Thyroid gland (tissue), 4 donors: ENCODE results near the gene KLHL17. TPM values are rescaled to one million over a fixed set of nuclear protein-coding genes. Genes with fewer than 3 reads are reported as not detected.
A peak's percentile ranks its signal among the peaks of the same experiment; 100 is the strongest.

Experiments used
- DNase-seq, 2 donors: peaks; one replicate each; pipeline ENCODE4 v3.0.0-alpha.2; 2019
- H3K27ac ChIP-seq, 3 donors: fragments of 200-600 bp; sonication (generic); 1 replicate in 2 of 3; 2 replicates in 1 of 3; pipeline ENCODE4 v1.5.1; 2016 to 2019; ENCODE audit warnings: mild to moderate bottlenecking in 1 of 3, moderate library complexity in 1 of 3
- H3K27me3 ChIP-seq: fragments of 200-600 bp; sonication (generic); one replicate; pipeline ENCODE4 v1.5.1; 2019
- H3K36me3 ChIP-seq, 2 donors: fragments of 200-600 bp; sonication (generic); one replicate each; pipeline ENCODE4 v1.5.1; 2016 to 2019
- H3K4me1 ChIP-seq, 2 donors: fragments of 200-600 bp; sonication (generic); one replicate each; pipeline ENCODE4 v1.5.1; 2017 to 2019
- H3K4me3 ChIP-seq, 3 donors: fragments of 200-600 bp; sonication (generic); replicated peaks in 1 of 3; 1 replicate in 2 of 3; 2 replicates in 1 of 3; pipeline ENCODE4 v1.5.1; 2016; ENCODE audit warnings: mild to moderate bottlenecking in 1 of 3
- H3K9me3 ChIP-seq: fragments of 200-600 bp; sonication (generic); one replicate; pipeline ENCODE4 v1.5.1; 2017
- POLR2A ChIP-seq, 2 donors: fragments of 450-650 bp; IDR thresholded peaks; one replicate each; pipeline ENCODE4 v1.6.1; 2017; ENCODE audit warnings: antibody characterized with exemption in 2 of 2, mild to moderate bottlenecking in 2 of 2, moderate library complexity in 1 of 2
- WGBS, 2 donors: methylation state at CpG; one replicate each; pipeline ENCODE4 v1.1.5; 2017; 5-methylcytosine and 5-hydroxymethylcytosine counted together
- intact Hi-C: fragments of 100-400 bp; cut with DNase I; formaldehyde crosslinking; loops from one replicate; pipeline ENCODE4 v1.15.1; 2023
- total RNA-seq, 4 donors: library from RNA; depleted of rRNA; stranded (reverse); fragments of >200 nt; gene quantifications; one replicate each; pipeline ENCODE4 v1.2.3, GENCODE V29; 2016
- TF ChIP-seq, protein P1 (sequence below), 6 experiments: fragments of 200-600 bp in 3 of 6; fragments of 450-650 bp in 3 of 6; sonication (generic) in 3 of 6; IDR thresholded peaks; one replicate each; pipeline ENCODE4 v1.5.1; 2016 to 2019; ENCODE audit warnings: antibody characterized with exemption in 6 of 6, mild to moderate bottlenecking in 2 of 6, inconsistent platforms in 1 of 6, moderate library complexity in 1 of 6

KLHL17 gene
- total RNA-seq, 4 donors from 2014 or later = 3.4 to 10.9 (median 10.3) TPM

DNA sequence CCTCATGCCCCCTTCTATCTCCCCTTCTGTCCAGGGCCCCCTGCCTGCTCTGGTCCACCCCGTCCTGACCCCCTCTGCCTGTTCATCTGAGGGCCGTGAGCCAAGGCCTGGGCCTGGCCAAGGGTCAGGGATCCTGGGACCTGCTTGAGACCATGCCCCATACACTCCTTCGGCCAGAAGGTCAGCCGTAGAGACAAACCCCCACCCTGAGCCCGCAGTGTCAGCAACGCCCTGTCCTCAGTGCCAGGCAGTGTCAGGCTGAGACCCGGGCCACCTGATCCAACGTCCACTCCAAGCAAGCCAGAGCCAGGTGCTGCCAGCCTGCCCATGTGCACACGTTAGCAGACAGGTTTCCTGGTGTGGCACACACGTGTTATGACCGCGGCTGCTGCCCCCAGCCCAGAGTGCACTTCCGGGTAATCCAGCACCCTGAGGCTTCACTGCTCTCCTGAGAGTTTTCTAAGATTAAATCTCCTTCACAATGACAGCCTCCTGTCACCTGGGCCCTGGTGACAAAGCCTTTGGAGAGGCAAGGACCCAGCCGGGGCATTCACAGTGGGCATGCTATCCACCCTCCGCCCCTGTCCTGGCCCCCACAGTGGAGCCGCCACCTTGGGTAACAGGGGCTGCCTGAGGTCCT is 46.8 kb upstream of the KLHL17 start:
- no peaks in the 10 kb centered on the region for H3K9me3 ChIP-seq
- H3K4me1 ChIP-seq = peaks cover 0 to 10% of the 10 kb centered on the region in 2 donors
- H3K27ac ChIP-seq = no peak overlapping the region
- no peak overlapping the region for H3K4me3 ChIP-seq
- H3K27me3 ChIP-seq = no peaks in the 10 kb centered on the region
- intact Hi-C loops = no loop called here
- DNase-seq = peak in 1 of 2 donors; percentile 0
- TF ChIP-seq, protein P1, sequence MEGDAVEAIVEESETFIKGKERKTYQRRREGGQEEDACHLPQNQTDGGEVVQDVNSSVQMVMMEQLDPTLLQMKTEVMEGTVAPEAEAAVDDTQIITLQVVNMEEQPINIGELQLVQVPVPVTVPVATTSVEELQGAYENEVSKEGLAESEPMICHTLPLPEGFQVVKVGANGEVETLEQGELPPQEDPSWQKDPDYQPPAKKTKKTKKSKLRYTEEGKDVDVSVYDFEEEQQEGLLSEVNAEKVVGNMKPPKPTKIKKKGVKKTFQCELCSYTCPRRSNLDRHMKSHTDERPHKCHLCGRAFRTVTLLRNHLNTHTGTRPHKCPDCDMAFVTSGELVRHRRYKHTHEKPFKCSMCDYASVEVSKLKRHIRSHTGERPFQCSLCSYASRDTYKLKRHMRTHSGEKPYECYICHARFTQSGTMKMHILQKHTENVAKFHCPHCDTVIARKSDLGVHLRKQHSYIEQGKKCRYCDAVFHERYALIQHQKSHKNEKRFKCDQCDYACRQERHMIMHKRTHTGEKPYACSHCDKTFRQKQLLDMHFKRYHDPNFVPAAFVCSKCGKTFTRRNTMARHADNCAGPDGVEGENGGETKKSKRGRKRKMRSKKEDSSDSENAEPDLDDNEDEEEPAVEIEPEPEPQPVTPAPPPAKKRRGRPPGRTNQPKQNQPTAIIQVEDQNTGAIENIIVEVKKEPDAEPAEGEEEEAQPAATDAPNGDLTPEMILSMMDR (IDR thresholded peaks at IDR 0.05) = no peak
- TF ChIP-seq POLR2A (IDR thresholded peaks at IDR 0.05) = no peak
- no peaks in the 10 kb centered on the region for H3K36me3 ChIP-seq
- 55 to 63% methylated on average over 9 to 15 of the region's 16 CpGs for WGBS, 2 donors

GRCh38 chr1:914131-914890 is 46.1 kb upstream of the KLHL17 start:
- intact Hi-C loops = no loop called here
- H3K27ac ChIP-seq = no peak overlapping the region
- peak in 1 of 2 donors; percentile 0 for DNase-seq
- peaks cover 0 to 10% of the 10 kb centered on the region in 2 donors for H3K4me1 ChIP-seq
- no peaks in the 10 kb centered on the region for H3K27me3 ChIP-seq
- WGBS, 2 donors = 80 to 86% methylated on average over 13 to 21 of the region's 21 CpGs
- no peak overlapping the region for H3K4me3 ChIP-seq
- no peaks in the 10 kb centered on the region for H3K36me3 ChIP-seq
- no peaks in the 10 kb centered on the region for H3K9me3 ChIP-seq
- TF ChIP-seq, protein P1 (IDR thresholded peaks at IDR 0.05) = no peak
- no peak for TF ChIP-seq POLR2A (IDR thresholded peaks at IDR 0.05)

- H3K36me3 ChIP-seq = no peaks in the 10 kb centered on the region
- intact Hi-C loops = no loop called here
- H3K4me1 ChIP-seq = peaks cover 0 to 11% of the 10 kb centered on the region in 2 donors
- DNase-seq = no peak
- no peak overlapping the region for H3K27ac ChIP-seq
- no peaks in the 10 kb centered on the region for H3K9me3 ChIP-seq
- H3K4me3 ChIP-seq = no peak overlapping the region
- no peaks in the 10 kb centered on the region for H3K27me3 ChIP-seq
- no peak for TF ChIP-seq POLR2A (IDR thresholded peaks at IDR 0.05)
- TF ChIP-seq, protein P1 (IDR thresholded peaks at IDR 0.05) = no peak
- 72 to 84% methylated on average over 6 of the region's 6 CpGs for WGBS, 2 donors
These were observed 45.5 kb upstream of the KLHL17 start for GRCh38 chr1:914891-915280.

- intact Hi-C loops = no loop called here
- 76 to 84% methylated on average over 24 to 28 of the region's 28 CpGs for WGBS, 2 donors
These were observed 44.9 kb upstream of the KLHL17 start for GRCh38 chr1:915295-916172.

More at GRCh38 chr1:915295-916172, 44.9 kb upstream of the KLHL17 start:
- Histone ChIP-seq H3K27ac (no peak overlapping the region), H3K27me3 (no peaks in the 10 kb centered on the region), H3K4me3 (no peak overlapping the region), H3K9me3 (no peaks in the 10 kb centered on the region), H3K36me3 (no peaks in the 10 kb centered on the region), H3K4me1 (peaks cover 2 to 11% of the 10 kb centered on the region in 2 donors)
- TF ChIP-seq POLR2A (IDR thresholded peaks at IDR 0.05) = no peak
- TF ChIP-seq, protein P1 (IDR thresholded peaks at IDR 0.05) = no peak
- DNase-seq = no peak
